Measurements from ENCODE around the gene KIAA0513. TPM values are rescaled to one million over a fixed set of nuclear protein-coding genes. Genes with fewer than 3 reads are reported as not detected.
A peak's percentile ranks its signal among the peaks of the same experiment; 100 is the strongest.

Gene KIAA0513
- total and polyA plus RNA-seq, 2 of the 13 experiments (the other 11 are each of a cell fraction or from before 2014, with no cell fraction given) = 1.8 TPM

GRCh38 chr16:85136702-85137322 is 109.2 kb downstream of the KIAA0513 start (continued):
- TF ChIP-seq ZBTB25 (CRISPR knock-in tag; IDR thresholded peaks at IDR 0.05) (0 out of 2 replicates have a peak, but pooled peaks have one; percentile 46), ZNF570 (CRISPR knock-in tag; IDR thresholded peaks at IDR 0.05; ENCODE audit: borderline replicate concordance) (0 out of 2 replicates have a peak, but pooled peaks have one; percentile 28), ISL2 (CRISPR knock-in tag; IDR thresholded peaks at IDR 0.05) (peak; percentile 69; the same call in 1 of the 2 replicates), SAFB2 (CRISPR knock-in tag; IDR thresholded peaks at IDR 0.05; ENCODE audit: borderline replicate concordance, low read depth) (peak; percentile 73), FLYWCH1 (CRISPR knock-in tag; IDR thresholded peaks at IDR 0.05) (peak; percentile 50; the same call in 1 of the 2 replicates), ESRRA (CRISPR knock-in tag; IDR thresholded peaks at IDR 0.05; ENCODE audit: low read depth) (peak; percentile 95), TOE1 (CRISPR knock-in tag; IDR thresholded peaks at IDR 0.05) (no peak; the same call in 1 of the 2 replicates), GMEB1 (CRISPR knock-in tag; IDR thresholded peaks at IDR 0.05; ENCODE audit: borderline replicate concordance) (no peak; the same call in 1 of the 2 replicates), MZF1 (CRISPR knock-in tag; IDR thresholded peaks at IDR 0.05; ENCODE audit: borderline replicate concordance) (no peak), MTF2 (CRISPR knock-in tag; IDR thresholded peaks at IDR 0.05; ENCODE audit: borderline replicate concordance) (no peak), ZC3H4 (CRISPR knock-in tag; IDR thresholded peaks at IDR 0.05; ENCODE audit: borderline replicate concordance) (peak; percentile 79; the same call in 1 of the 2 replicates), MXD4 (CRISPR knock-in tag; IDR thresholded peaks at IDR 0.05) (no peak; the same call in 1 of the 2 replicates), HDAC1 (CRISPR knock-in tag; IDR thresholded peaks at IDR 0.05) (peak; percentile 79; the same call in 1 of the 2 replicates), SMARCE1 (IDR thresholded peaks at IDR 0.05; ENCODE audit: borderline replicate concordance) (no peak), TAF1 (CRISPR knock-in tag; IDR thresholded peaks at IDR 0.05) (peak; percentile 95), ERF (CRISPR knock-in tag; IDR thresholded peaks at IDR 0.05) (no peak), ZFP82 (CRISPR knock-in tag; IDR thresholded peaks at IDR 0.05; ENCODE audit: borderline replicate concordance) (peak; percentile 96)
- TF ChIP-seq, protein P1, sequence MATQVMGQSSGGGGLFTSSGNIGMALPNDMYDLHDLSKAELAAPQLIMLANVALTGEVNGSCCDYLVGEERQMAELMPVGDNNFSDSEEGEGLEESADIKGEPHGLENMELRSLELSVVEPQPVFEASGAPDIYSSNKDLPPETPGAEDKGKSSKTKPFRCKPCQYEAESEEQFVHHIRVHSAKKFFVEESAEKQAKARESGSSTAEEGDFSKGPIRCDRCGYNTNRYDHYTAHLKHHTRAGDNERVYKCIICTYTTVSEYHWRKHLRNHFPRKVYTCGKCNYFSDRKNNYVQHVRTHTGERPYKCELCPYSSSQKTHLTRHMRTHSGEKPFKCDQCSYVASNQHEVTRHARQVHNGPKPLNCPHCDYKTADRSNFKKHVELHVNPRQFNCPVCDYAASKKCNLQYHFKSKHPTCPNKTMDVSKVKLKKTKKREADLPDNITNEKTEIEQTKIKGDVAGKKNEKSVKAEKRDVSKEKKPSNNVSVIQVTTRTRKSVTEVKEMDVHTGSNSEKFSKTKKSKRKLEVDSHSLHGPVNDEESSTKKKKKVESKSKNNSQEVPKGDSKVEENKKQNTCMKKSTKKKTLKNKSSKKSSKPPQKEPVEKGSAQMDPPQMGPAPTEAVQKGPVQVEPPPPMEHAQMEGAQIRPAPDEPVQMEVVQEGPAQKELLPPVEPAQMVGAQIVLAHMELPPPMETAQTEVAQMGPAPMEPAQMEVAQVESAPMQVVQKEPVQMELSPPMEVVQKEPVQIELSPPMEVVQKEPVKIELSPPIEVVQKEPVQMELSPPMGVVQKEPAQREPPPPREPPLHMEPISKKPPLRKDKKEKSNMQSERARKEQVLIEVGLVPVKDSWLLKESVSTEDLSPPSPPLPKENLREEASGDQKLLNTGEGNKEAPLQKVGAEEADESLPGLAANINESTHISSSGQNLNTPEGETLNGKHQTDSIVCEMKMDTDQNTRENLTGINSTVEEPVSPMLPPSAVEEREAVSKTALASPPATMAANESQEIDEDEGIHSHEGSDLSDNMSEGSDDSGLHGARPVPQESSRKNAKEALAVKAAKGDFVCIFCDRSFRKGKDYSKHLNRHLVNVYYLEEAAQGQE (IDR thresholded peaks at IDR 0.05; ENCODE audit: borderline replicate concordance in 1 of 2, low read depth in 1 of 2, low read length in 2 of 2) = peak in 1 of 2 experiments; percentile 28; a peak in 1 of 4 replicates
- TF ChIP-seq, protein P2, sequence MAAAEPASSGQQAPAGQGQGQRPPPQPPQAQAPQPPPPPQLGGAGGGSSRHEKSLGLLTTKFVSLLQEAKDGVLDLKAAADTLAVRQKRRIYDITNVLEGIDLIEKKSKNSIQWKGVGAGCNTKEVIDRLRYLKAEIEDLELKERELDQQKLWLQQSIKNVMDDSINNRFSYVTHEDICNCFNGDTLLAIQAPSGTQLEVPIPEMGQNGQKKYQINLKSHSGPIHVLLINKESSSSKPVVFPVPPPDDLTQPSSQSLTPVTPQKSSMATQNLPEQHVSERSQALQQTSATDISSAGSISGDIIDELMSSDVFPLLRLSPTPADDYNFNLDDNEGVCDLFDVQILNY (CRISPR knock-in tag; conservative IDR thresholded peaks at IDR 0.05) = 0 out of 2 replicates have a peak, but pooled peaks have one; percentile 42
- TF ChIP-seq, protein P3, sequence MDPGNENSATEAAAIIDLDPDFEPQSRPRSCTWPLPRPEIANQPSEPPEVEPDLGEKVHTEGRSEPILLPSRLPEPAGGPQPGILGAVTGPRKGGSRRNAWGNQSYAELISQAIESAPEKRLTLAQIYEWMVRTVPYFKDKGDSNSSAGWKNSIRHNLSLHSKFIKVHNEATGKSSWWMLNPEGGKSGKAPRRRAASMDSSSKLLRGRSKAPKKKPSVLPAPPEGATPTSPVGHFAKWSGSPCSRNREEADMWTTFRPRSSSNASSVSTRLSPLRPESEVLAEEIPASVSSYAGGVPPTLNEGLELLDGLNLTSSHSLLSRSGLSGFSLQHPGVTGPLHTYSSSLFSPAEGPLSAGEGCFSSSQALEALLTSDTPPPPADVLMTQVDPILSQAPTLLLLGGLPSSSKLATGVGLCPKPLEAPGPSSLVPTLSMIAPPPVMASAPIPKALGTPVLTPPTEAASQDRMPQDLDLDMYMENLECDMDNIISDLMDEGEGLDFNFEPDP (CRISPR knock-in tag; conservative IDR thresholded peaks at IDR 0.05) = no peak

Measured in HepG2 (cell line).